Adipose tissue (tissue), 3 donors: ENCODE measurements around the gene ESYT2. TPM values are rescaled to one million over a fixed set of nuclear protein-coding genes. Genes with fewer than 3 reads are reported as not detected.

ENCODE experiments used
- H3K27ac ChIP-seq: one replicate; pipeline ENCODE4 v1.5.1; 2013; ENCODE audit warnings: low read depth, low read length
- WGBS, 3 donors: extraction: QIAGEN DNeasy Blood & Tissue Kit; methylation state at CpG; one replicate each; pipeline ENCODE4 v1.1.7; 2013; 5-methylcytosine and 5-hydroxymethylcytosine counted together
- polyA plus RNA-seq, 3 donors: library from polyadenylated mRNA; stranded (reverse); fragments of 200-250 nt; gene quantifications; one replicate each; pipeline ENCODE4 v1.2.3, GENCODE V29; 2013
- donor health status: healthy with polysubstance abuse.
- donor health status: Bipolar disorder and iron deficiency.
- donor health status: healthy.

Gene ESYT2
- polyA plus RNA-seq, 3 donors: 22.0 to 37.9 (median 22.1) TPM

GRCh38 chr7:158740657-158741293 is 88.5 kb downstream of the ESYT2 start:
- H3K27ac ChIP-seq: no peak overlapping the region
- WGBS, 3 donors: 76 to 79% (median 78%) methylated on average over 16 of the region's 16 CpGs

- 36 to 78% (median 45%) methylated on average over 15 of the region's 15 CpGs for WGBS, 3 donors
- no peak overlapping the region for H3K27ac ChIP-seq
These were observed 89.2 kb downstream of the ESYT2 start for GRCh38 chr7:158740013-158740656.

- 94 to 96% (median 95%) methylated on average over 15 of the region's 15 CpGs for WGBS, 3 donors
- no peak overlapping the region for H3K27ac ChIP-seq
These were observed 90.5 kb downstream of the ESYT2 start for GRCh38 chr7:158738841-158739240.

GRCh38 chr7:158737064-158737695 is 92.1 kb downstream of the ESYT2 start:
- H3K27ac ChIP-seq: no peak overlapping the region
- 86 to 92% (median 90%) methylated on average over 19 of the region's 19 CpGs for WGBS, 3 donors

- H3K27ac ChIP-seq: no peak overlapping the region
- WGBS, 3 donors: 88 to 97% (median 89%) methylated on average over 12 of the region's 12 CpGs
These were observed 93.4 kb downstream of the ESYT2 start for GRCh38 chr7:158735935-158736334.

- WGBS, 3 donors: 86 to 98% (median 92%) methylated on average over 6 of the region's 6 CpGs
- H3K27ac ChIP-seq: no peak overlapping the region
These were observed 94.4 kb downstream of the ESYT2 start for GRCh38 chr7:158734861-158735260.

- no peak overlapping the region for H3K27ac ChIP-seq
- 96 to 98% (median 97%) methylated on average over 19 of the region's 19 CpGs for WGBS, 3 donors
These were observed 95.4 kb downstream of the ESYT2 start for GRCh38 chr7:158733775-158734494.

- no peak overlapping the region for H3K27ac ChIP-seq
- WGBS, 3 donors: 58 to 73% (median 65%) methylated on average over 1 of the region's 1 CpG
These were observed 96.1 kb downstream of the ESYT2 start for GRCh38 chr7:158733220-158733519.

- H3K27ac ChIP-seq: no peak overlapping the region
- 82 to 91% (median 86%) methylated on average over 10 of the region's 10 CpGs for WGBS, 3 donors
These were observed 96.7 kb downstream of the ESYT2 start for GRCh38 chr7:158732494-158733219.

GRCh38 chr7:158731761-158732160 is 97.5 kb downstream of the ESYT2 start:
- WGBS, 3 donors: 92 to 95% (median 94%) methylated on average over 6 of the region's 6 CpGs

GRCh38 chr7:158730383-158731346 is 98.6 kb downstream of the ESYT2 start:
- 65 to 71% (median 67%) methylated on average over 23 of the region's 23 CpGs for WGBS, 3 donors
- no peak overlapping the region for H3K27ac ChIP-seq

More at GRCh38 chr7:158731761-158732160, 97.5 kb downstream of the ESYT2 start:
- no peak overlapping the region for H3K27ac ChIP-seq

- 86 to 93% (median 89%) methylated on average over 7 of the region's 7 CpGs for WGBS, 3 donors
- H3K27ac ChIP-seq: no peak overlapping the region
These were observed 99.5 kb downstream of the ESYT2 start for GRCh38 chr7:158729646-158730382.

GRCh38 chr7:158728911-158729645 is 100.2 kb downstream of the ESYT2 start:
- WGBS, 3 donors: 88 to 93% (median 92%) methylated on average over 16 of the region's 16 CpGs
- no peak overlapping the region for H3K27ac ChIP-seq

GRCh38 chr7:158727690-158728089 is 101.6 kb downstream of the ESYT2 start:
- no peak overlapping the region for H3K27ac ChIP-seq
- WGBS, 3 donors: 96 to 97% (median 97%) methylated on average over 5 of the region's 5 CpGs

- no peak overlapping the region for H3K27ac ChIP-seq
- WGBS, 3 donors: 81 to 90% (median 89%) methylated on average over 4 of the region's 4 CpGs
These were observed 103.0 kb downstream of the ESYT2 start for GRCh38 chr7:158726277-158726807.

- H3K27ac ChIP-seq: no peak overlapping the region
- WGBS, 3 donors: 79 to 86% (median 80%) methylated on average over 4 of the region's 4 CpGs
These were observed 103.9 kb downstream of the ESYT2 start for GRCh38 chr7:158725506-158725800.
